ENCODE results near the gene ASMTL.
A peak's percentile ranks its signal among the peaks of the same experiment; 100 is the strongest.

ASMTL gene

GRCh38 chrX:1420371-1420770 lies 32.3 kb downstream of the ASMTL start:
- H3K9me3 ChIP-seq (ENCODE audit: insufficient read depth, low read length, severe bottlenecking), result peaks cover 31% of the 10 kb centered on the region
- H4K20me1 ChIP-seq (ENCODE audit: insufficient read depth, low read length), result peaks cover 20% of the 10 kb centered on the region
- TF ChIP-seq EZH2 (IDR thresholded peaks at IDR 0.05; ENCODE audit: borderline replicate concordance, low read depth, low read length, severe bottlenecking), result no peak
- TF ChIP-seq, protein P1, sequence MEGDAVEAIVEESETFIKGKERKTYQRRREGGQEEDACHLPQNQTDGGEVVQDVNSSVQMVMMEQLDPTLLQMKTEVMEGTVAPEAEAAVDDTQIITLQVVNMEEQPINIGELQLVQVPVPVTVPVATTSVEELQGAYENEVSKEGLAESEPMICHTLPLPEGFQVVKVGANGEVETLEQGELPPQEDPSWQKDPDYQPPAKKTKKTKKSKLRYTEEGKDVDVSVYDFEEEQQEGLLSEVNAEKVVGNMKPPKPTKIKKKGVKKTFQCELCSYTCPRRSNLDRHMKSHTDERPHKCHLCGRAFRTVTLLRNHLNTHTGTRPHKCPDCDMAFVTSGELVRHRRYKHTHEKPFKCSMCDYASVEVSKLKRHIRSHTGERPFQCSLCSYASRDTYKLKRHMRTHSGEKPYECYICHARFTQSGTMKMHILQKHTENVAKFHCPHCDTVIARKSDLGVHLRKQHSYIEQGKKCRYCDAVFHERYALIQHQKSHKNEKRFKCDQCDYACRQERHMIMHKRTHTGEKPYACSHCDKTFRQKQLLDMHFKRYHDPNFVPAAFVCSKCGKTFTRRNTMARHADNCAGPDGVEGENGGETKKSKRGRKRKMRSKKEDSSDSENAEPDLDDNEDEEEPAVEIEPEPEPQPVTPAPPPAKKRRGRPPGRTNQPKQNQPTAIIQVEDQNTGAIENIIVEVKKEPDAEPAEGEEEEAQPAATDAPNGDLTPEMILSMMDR (IDR thresholded peaks at IDR 0.05; ENCODE audit: borderline replicate concordance, extremely low read depth, low read length, poor library complexity, severe bottlenecking), result no peak

GRCh38 chrX:1419545-1420355 lies 33.0 kb downstream of the ASMTL start:
- Histone ChIP-seq H3K36me3 (ENCODE audit: insufficient read depth, low read length) (peaks cover 80% of the 10 kb centered on the region), H3K27ac (ENCODE audit: low read length) (no peak overlapping the region), H3K27me3 (ENCODE audit: insufficient read depth, low read length, poor library complexity) (no peaks in the 10 kb centered on the region), H4K20me1 (ENCODE audit: insufficient read depth, low read length) (peaks cover 20% of the 10 kb centered on the region), H3K4me2 (ENCODE audit: insufficient read depth, low read length) (no peak overlapping the region), H3K79me2 (ENCODE audit: insufficient read depth, low read length) (no peaks in the 10 kb centered on the region), H2AFZ (ENCODE audit: low read depth, low read length) (no peak overlapping the region), H3K4me3 (ENCODE audit: low read depth in 1 of 2, low read length in 2 of 2) (no peak overlapping the region), H3K9ac (ENCODE audit: low read depth, low read length) (no peak overlapping the region), H3K4me1 (ENCODE audit: insufficient read depth, low read length) (no peaks in the 10 kb centered on the region), H3K9me3 (ENCODE audit: insufficient read depth, low read length, severe bottlenecking) (peaks cover 31% of the 10 kb centered on the region)
- TF ChIP-seq, protein P1 (IDR thresholded peaks at IDR 0.05; ENCODE audit: borderline replicate concordance, extremely low read depth, low read length, poor library complexity, severe bottlenecking), result no peak
- no peak for TF ChIP-seq EZH2 (IDR thresholded peaks at IDR 0.05; ENCODE audit: borderline replicate concordance, low read depth, low read length, severe bottlenecking)
- DNase-seq, result no peak
- peak; percentile 4; the same call in 2 of the 3 replicates for ATAC-seq (ENCODE audit: insufficient read depth, low read depth)

More at GRCh38 chrX:1420371-1420770, 32.3 kb downstream of the ASMTL start:
- Histone ChIP-seq H3K79me2 (ENCODE audit: insufficient read depth, low read length) (no peaks in the 10 kb centered on the region), H2AFZ (ENCODE audit: low read depth, low read length) (no peak overlapping the region), H3K36me3 (ENCODE audit: insufficient read depth, low read length) (peaks cover 86% of the 10 kb centered on the region), H3K27me3 (ENCODE audit: insufficient read depth, low read length, poor library complexity) (no peaks in the 10 kb centered on the region), H3K4me2 (ENCODE audit: insufficient read depth, low read length) (no peak overlapping the region), H3K4me1 (ENCODE audit: insufficient read depth, low read length) (no peaks in the 10 kb centered on the region), H3K27ac (ENCODE audit: low read length) (no peak overlapping the region), H3K4me3 (ENCODE audit: low read depth in 1 of 2, low read length in 2 of 2) (no peak overlapping the region), H3K9ac (ENCODE audit: low read depth, low read length) (no peak overlapping the region)
- DNase-seq (no peak), ATAC-seq (ENCODE audit: insufficient read depth, low read depth) (peak; percentile 10; the same call in 2 of the 3 replicates)

DNA sequence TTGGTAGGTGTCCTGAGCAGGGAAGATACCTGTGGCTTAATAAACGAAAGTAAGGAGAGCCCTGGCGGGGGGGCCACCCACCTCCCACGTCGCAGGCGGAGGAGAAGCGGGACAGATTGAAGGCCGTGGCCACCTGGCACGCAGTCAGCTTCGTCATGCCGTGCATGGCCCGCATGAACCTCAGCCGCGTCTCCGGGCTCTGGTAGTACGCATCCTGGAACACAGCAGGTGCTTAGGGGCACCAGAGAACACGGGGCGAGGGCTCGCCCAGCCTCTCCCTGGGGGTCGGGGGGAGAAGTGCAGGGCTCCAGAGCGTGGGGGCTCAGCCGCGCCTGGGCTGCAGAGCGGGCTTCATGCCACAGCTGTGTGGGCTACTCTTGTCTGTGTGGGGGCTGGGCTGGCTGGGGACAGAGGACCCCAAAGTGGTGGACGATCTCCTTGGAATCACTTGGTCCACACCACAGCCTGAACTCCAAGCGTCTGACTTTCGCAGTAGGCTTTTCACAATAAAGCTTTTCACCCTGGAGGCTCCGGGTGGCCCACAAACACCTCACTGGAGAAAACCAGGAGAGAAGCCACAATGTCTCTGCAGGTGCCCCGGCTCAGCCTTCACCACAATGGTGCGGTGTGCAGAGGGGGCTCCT lies 33.7 kb downstream of the ASMTL start:
- H3K9ac ChIP-seq (ENCODE audit: low read depth, low read length), result no peak overlapping the region
- no peaks in the 10 kb centered on the region for H3K27me3 ChIP-seq (ENCODE audit: insufficient read depth, low read length, poor library complexity)
- no peak for TF ChIP-seq EZH2 (IDR thresholded peaks at IDR 0.05; ENCODE audit: borderline replicate concordance, low read depth, low read length, severe bottlenecking)
- TF ChIP-seq, protein P1 (IDR thresholded peaks at IDR 0.05; ENCODE audit: borderline replicate concordance, extremely low read depth, low read length, poor library complexity, severe bottlenecking), result no peak
- no peaks in the 10 kb centered on the region for H3K4me1 ChIP-seq (ENCODE audit: insufficient read depth, low read length)
- H4K20me1 ChIP-seq (ENCODE audit: insufficient read depth, low read length), result peaks cover 20% of the 10 kb centered on the region
- H2AFZ ChIP-seq (ENCODE audit: low read depth, low read length), result no peak overlapping the region
- H3K79me2 ChIP-seq (ENCODE audit: insufficient read depth, low read length), result no peaks in the 10 kb centered on the region
- ATAC-seq (ENCODE audit: insufficient read depth, low read depth) (peak; percentile 19), DNase-seq (no peak)
- H3K36me3 ChIP-seq (ENCODE audit: insufficient read depth, low read length), result peaks cover 81% of the 10 kb centered on the region
- no peak overlapping the region for H3K4me3 ChIP-seq (ENCODE audit: low read depth in 1 of 2, low read length in 2 of 2)
- H3K4me2 ChIP-seq (ENCODE audit: insufficient read depth, low read length), result no peak overlapping the region
- H3K27ac ChIP-seq (ENCODE audit: low read length), result no peak overlapping the region
- H3K9me3 ChIP-seq (ENCODE audit: insufficient read depth, low read length, severe bottlenecking), result peaks cover 31% of the 10 kb centered on the region

Data from DND-41 (cell line).